Measurements from ENCODE around the gene SLC10A7. TPM values are rescaled to one million over a fixed set of nuclear protein-coding genes. Genes with fewer than 3 reads are reported as not detected.
A peak's percentile ranks its signal among the peaks of the same experiment; 100 is the strongest.

SLC10A7 gene
- total and polyA plus RNA-seq, 12 donors: 1.7 to 27.5 (median 13.0) TPM

DNA sequence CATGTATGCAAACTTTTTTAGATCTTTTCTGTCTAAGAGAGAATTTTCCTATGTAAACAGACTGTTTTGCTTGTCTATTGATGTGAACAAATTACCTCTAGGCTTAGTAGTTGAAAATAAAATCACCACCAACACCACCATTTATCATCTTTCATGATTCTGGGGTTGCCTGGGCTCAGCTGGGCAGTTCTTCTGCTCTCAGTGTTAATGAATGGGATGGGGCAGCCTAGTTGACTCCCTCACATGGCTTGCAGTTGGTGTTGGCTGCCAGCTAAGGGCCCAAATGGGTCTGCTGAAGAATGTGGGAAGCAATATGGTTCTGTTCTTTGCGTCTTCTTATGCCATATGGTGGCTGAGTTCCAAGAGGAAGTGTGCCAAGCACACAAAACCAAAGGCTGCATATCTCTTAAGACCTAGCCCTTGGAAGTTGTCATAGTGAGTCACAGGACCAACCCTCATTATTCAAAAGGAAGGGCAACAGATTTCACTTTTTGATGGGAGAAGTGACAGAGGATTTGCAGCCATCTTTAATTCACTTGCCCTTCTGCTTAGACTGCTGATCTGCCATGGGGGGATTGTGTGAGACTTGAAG is 289.5 kb downstream of the SLC10A7 start:
- no peak for TF ChIP-seq POLR2A (IDR thresholded peaks at IDR 0.05)
- TF ChIP-seq, protein P1, sequence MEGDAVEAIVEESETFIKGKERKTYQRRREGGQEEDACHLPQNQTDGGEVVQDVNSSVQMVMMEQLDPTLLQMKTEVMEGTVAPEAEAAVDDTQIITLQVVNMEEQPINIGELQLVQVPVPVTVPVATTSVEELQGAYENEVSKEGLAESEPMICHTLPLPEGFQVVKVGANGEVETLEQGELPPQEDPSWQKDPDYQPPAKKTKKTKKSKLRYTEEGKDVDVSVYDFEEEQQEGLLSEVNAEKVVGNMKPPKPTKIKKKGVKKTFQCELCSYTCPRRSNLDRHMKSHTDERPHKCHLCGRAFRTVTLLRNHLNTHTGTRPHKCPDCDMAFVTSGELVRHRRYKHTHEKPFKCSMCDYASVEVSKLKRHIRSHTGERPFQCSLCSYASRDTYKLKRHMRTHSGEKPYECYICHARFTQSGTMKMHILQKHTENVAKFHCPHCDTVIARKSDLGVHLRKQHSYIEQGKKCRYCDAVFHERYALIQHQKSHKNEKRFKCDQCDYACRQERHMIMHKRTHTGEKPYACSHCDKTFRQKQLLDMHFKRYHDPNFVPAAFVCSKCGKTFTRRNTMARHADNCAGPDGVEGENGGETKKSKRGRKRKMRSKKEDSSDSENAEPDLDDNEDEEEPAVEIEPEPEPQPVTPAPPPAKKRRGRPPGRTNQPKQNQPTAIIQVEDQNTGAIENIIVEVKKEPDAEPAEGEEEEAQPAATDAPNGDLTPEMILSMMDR (IDR thresholded peaks at IDR 0.05): no peak
- intact Hi-C loops (cut with DNase I): no loop called here
- no peak for DNase-seq
- Histone ChIP-seq H3K9me3 (replicated peaks in 1 of 3) (no peaks in the 10 kb centered on the region), H3K36me3 (replicated peaks in 1 of 2) (no peaks in the 10 kb centered on the region), H3K27ac (no peak overlapping the region), H3K4me3 (no peak overlapping the region), H3K4me1 (replicated peaks in 1 of 2) (no peaks in the 10 kb centered on the region), H3K27me3 (no peaks in the 10 kb centered on the region)
- WGBS, 4 donors: 70 to 91% (median 84%) methylated on average over 1 of the region's 1 CpG

DNA sequence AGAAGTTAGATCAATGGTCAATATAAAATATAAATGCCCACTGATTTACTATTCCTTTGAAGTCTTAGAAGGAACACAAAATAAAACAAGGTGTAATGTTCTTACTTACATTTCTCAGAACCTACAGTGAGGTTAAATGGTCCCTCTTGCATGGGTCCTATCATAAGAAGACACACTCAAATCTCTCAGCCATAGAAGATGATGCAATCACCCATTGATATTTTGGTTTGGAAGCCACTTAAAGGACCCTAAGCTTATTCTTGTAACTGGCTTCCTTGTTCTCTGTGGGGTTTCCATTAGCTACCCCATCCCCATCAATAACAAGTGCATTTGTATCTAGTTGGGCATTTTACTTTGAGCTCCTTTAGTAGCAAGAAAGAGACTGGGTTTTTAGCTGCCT is 292.3 kb downstream of the SLC10A7 start:
- Histone ChIP-seq H3K27me3 (no peaks in the 10 kb centered on the region), H3K4me3 (no peak overlapping the region), H3K36me3 (replicated peaks in 1 of 2) (no peaks in the 10 kb centered on the region), H3K9me3 (replicated peaks in 1 of 3) (no peaks in the 10 kb centered on the region), H3K4me1 (replicated peaks in 1 of 2) (no peaks in the 10 kb centered on the region), H3K27ac (no peak overlapping the region)
- intact Hi-C loops (cut with DNase I): no loop called here
- TF ChIP-seq, protein P1 (IDR thresholded peaks at IDR 0.05): no peak
- TF ChIP-seq POLR2A (IDR thresholded peaks at IDR 0.05): no peak
- no peak for DNase-seq

DNA sequence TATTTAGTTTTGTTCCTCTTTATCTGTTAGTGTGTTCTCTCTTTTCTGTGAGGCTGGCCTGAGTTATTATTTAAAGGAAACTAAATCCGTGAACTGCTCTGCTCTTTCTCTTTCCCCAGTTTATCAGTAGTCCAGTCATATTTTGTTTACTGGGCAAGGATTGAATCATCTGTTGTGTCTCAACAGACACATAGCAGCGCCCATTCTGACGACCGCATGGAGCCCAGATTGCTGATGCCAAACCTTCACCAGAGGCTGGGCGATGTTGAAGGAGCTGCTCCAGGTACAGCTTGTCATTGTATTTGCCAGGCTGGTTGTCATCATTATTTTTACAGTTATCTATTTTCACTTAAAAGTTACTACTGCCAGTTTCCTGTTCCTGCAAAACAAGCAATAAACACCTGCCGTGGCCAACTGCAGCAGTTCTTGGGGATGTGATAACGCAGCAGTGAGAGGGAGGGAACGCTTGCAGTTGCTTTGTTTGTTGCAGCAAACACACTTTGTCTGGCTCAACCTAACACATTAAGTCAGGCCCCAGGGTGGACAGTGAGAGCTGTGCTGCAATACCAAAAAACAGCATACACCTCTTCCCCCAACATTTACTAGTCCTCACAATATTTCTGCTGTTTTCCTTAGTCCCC is 297.3 kb downstream of the SLC10A7 start:
- intact Hi-C loops (cut with DNase I): no loop called here
- DNase-seq: peak in 1 of 7 donors; percentile 67
- H3K4me3 ChIP-seq: no peak overlapping the region
- H3K36me3 ChIP-seq (replicated peaks in 1 of 2): no peaks in the 10 kb centered on the region
- WGBS, 4 donors: 71 to 82% (median 74%) methylated on average over 8 of the region's 8 CpGs
- TF ChIP-seq, protein P1 (IDR thresholded peaks at IDR 0.05): no peak
- TF ChIP-seq POLR2A (IDR thresholded peaks at IDR 0.05): no peak
- no peaks in the 10 kb centered on the region for H3K27me3 ChIP-seq
- H3K27ac ChIP-seq: no peak overlapping the region
- no peaks in the 10 kb centered on the region for H3K4me1 ChIP-seq (replicated peaks in 1 of 2)
- H3K9me3 ChIP-seq (replicated peaks in 1 of 3): no peaks in the 10 kb centered on the region

DNA sequence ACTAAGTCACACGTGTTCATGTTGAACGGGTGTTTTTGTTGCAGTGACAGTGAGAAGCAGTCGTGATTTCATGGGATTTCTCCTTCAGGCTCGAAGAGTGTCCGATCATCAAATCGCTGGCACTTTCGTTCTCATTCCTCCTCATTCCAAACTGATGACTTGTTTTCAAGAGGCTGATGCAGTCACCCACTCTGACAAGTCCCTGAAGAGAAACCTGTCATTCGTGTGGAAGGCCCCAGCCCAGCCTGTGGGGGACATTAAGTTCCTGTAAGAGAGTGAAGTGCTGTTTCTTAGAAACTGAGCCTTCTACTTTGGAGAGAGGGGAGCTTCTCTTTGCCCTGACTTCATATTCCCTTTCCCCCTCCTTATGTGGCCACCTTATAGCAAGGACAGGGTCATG is 299.4 kb downstream of the SLC10A7 start:
- H3K27ac ChIP-seq: no peak overlapping the region
- WGBS, 4 donors: 80 to 85% (median 84%) methylated on average over 8 of the region's 8 CpGs
- intact Hi-C loops (cut with DNase I): no loop called here
- H3K27me3 ChIP-seq: no peaks in the 10 kb centered on the region
- H3K36me3 ChIP-seq (replicated peaks in 1 of 2): no peaks in the 10 kb centered on the region
- TF ChIP-seq, protein P1 (IDR thresholded peaks at IDR 0.05): no peak
- TF ChIP-seq POLR2A (IDR thresholded peaks at IDR 0.05): no peak
- H3K4me3 ChIP-seq: no peak overlapping the region
- H3K4me1 ChIP-seq (replicated peaks in 1 of 2): no peaks in the 10 kb centered on the region
- H3K9me3 ChIP-seq (replicated peaks in 1 of 3): no peaks in the 10 kb centered on the region
- no peak for DNase-seq

Data from adrenal gland (tissue), 12 donors.